Neural cell (in vitro differentiated cells): ENCODE results near the gene SCN8A. TPM values are rescaled to one million over a fixed set of nuclear protein-coding genes. Genes with fewer than 3 reads are reported as not detected.

Experiments used
- H2AFZ ChIP-seq: fragments of 200-600, 300-800 bp; sonication (generic), shearing (Covaris generic); 2 replicates; pipeline ENCODE4 v1.6.0; 2014; ENCODE audit warnings: low read depth, mild to moderate bottlenecking, antibody characterized with exemption, low read length, moderate library complexity
- H3F3A ChIP-seq: fragments of 200-600 bp; shearing (Covaris generic); 2 replicates; pipeline ENCODE4 v1.6.1; 2016; ENCODE audit warnings: mild to moderate bottlenecking, moderate library complexity, mixed read lengths, antibody characterized with exemption, low read length; ENCODE audit not compliant: insufficient read depth, poor library complexity, severe bottlenecking
- H3K27ac ChIP-seq: fragments of 200-600, 300-800 bp; sonication (generic), shearing (Covaris generic); 2 replicates; pipeline ENCODE4 v1.5.1; 2014; ENCODE audit warnings: mild to moderate bottlenecking, low read length, moderate library complexity
- H3K27me3 ChIP-seq: fragments of 300-800, 200-600 bp; sonication (generic), shearing (Covaris generic); 2 replicates; pipeline ENCODE4 v1.6.0; 2014; ENCODE audit warnings: mild to moderate bottlenecking, low read depth, low read length, moderate library complexity; ENCODE audit not compliant: insufficient read depth
- H3K36me3 ChIP-seq: fragments of 300-800, 200-600 bp; sonication (generic), shearing (Covaris generic); 2 replicates; pipeline ENCODE4 v1.5.1; 2014; ENCODE audit warnings: mild to moderate bottlenecking, antibody characterized with exemption, low read length, moderate library complexity; ENCODE audit not compliant: insufficient read depth
- H3K4me2 ChIP-seq: fragments of 300-800, 200-600 bp; sonication (generic), shearing (Covaris generic); 2 replicates; pipeline ENCODE4 v1.6.0; 2014; ENCODE audit warnings: mild to moderate bottlenecking, low read length
- H3K4me3 ChIP-seq: fragments of 300-800, 200-600 bp; sonication (generic), shearing (Covaris generic); 2 replicates; pipeline ENCODE4 v1.5.1; 2014; ENCODE audit warnings: mild to moderate bottlenecking, low read length, moderate library complexity
- H3K79me2 ChIP-seq: fragments of 200-600 bp; shearing (Covaris generic); replicated peaks from 2 replicates; pipeline ENCODE4 v1.6.0; 2014; ENCODE audit warnings: mild to moderate bottlenecking, low read length, moderate library complexity; ENCODE audit not compliant: insufficient read depth
- H3K9ac ChIP-seq: fragments of 300-800, 200-600 bp; sonication (generic), shearing (Covaris generic); 2 replicates; pipeline ENCODE4 v1.6.1; 2016; ENCODE audit warnings: mild to moderate bottlenecking, low read length, mixed read lengths
- H3K9me2 ChIP-seq: fragments of 200-600 bp; shearing (Covaris generic); 2 replicates; pipeline ENCODE4 v1.6.1; 2016; ENCODE audit warnings: mild to moderate bottlenecking, low read length, mixed read lengths; ENCODE audit not compliant: insufficient read depth
- H3K9me3 ChIP-seq: fragments of 200-600, 300-800 bp; sonication (generic), shearing (Covaris generic); 2 replicates; pipeline ENCODE4 v1.6.1; 2016; ENCODE audit warnings: mild to moderate bottlenecking, mixed run types, low read length, moderate library complexity, mixed read lengths
- H4K20me1 ChIP-seq: fragments of 200-600 bp; shearing (Covaris generic); 2 replicates; pipeline ENCODE4 v1.6.1; 2016; ENCODE audit warnings: mild to moderate bottlenecking, mixed run types; ENCODE audit not compliant: insufficient read depth
- CTCF ChIP-seq: fragments of 450-650 bp; IDR thresholded peaks from 2 replicates; pipeline ENCODE4 v1.5.1; 2014; ENCODE audit warnings: antibody characterized with exemption, mild to moderate bottlenecking, moderate library complexity; ENCODE audit not compliant: poor library complexity, severe bottlenecking
- EP300 ChIP-seq: fragments of 450-650 bp; conservative IDR thresholded peaks from 2 replicates; pipeline ENCODE4 v1.6.1; 2014; ENCODE audit warnings: antibody characterized with exemption, mild to moderate bottlenecking, moderate library complexity; ENCODE audit not compliant: poor library complexity, severe bottlenecking
- EZH2 ChIP-seq: fragments of 200-600, 300-800 bp; shearing (Covaris generic), sonication (generic); IDR thresholded peaks from 2 replicates; pipeline ENCODE4 v1.6.1; 2014; ENCODE audit warnings: antibody characterized with exemption, low read length, borderline replicate concordance, mild to moderate bottlenecking; ENCODE audit not compliant: insufficient read depth, poor library complexity, severe bottlenecking
- MXI1 ChIP-seq: fragments of 450-650 bp; conservative IDR thresholded peaks from 2 replicates; pipeline ENCODE4 v1.6.1; 2014; ENCODE audit warnings: antibody characterized with exemption, mild to moderate bottlenecking; ENCODE audit not compliant: poor library complexity, severe bottlenecking
- POLR2AphosphoS5 ChIP-seq: IDR thresholded peaks from 2 replicates; pipeline ENCODE4 v1.6.1; 2012
- RAD21 ChIP-seq: fragments of 450-650 bp; conservative IDR thresholded peaks from 2 replicates; pipeline ENCODE4 v1.6.1; 2014; ENCODE audit warnings: antibody characterized with exemption, mild to moderate bottlenecking, moderate library complexity
- REST ChIP-seq: IDR thresholded peaks from 2 replicates; pipeline ENCODE4 v1.6.1; 2012; ENCODE audit warnings: borderline replicate concordance
- SMC3 ChIP-seq: fragments of 450-650 bp; conservative IDR thresholded peaks from 2 replicates; pipeline ENCODE4 v1.6.1; 2014; ENCODE audit warnings: antibody characterized with exemption, mild to moderate bottlenecking, moderate library complexity; ENCODE audit not compliant: poor library complexity
- TAF1 ChIP-seq: IDR thresholded peaks from 2 replicates; pipeline ENCODE4 v1.6.1; 2012; ENCODE audit warnings: low read depth
- polyA plus RNA-seq: library from polyadenylated mRNA; depleted of rRNA; stranded (reverse); fragments of >200 nt; gene quantifications from 2 replicates; pipeline ENCODE4 v1.2.3, GENCODE V29; 2014

Gene SCN8A
- polyA plus RNA-seq, 1 donor from 2014 or later: 14.2 TPM

GRCh38 chr12:51850965-51851299 lies 259.9 kb downstream of the SCN8A start:
- H3K79me2 ChIP-seq: peaks cover 8% of the 10 kb centered on the region
- peaks cover 14% of the 10 kb centered on the region for H3K27me3 ChIP-seq
- no peak overlapping the region for H3K4me2 ChIP-seq
- H2AFZ ChIP-seq: no peak overlapping the region
- no peaks in the 10 kb centered on the region for H4K20me1 ChIP-seq
- no peaks in the 10 kb centered on the region for H3K9me2 ChIP-seq
- no peak overlapping the region for H3K4me3 ChIP-seq
- H3K9me3 ChIP-seq: no peaks in the 10 kb centered on the region
- no peak overlapping the region for H3K27ac ChIP-seq
- TF ChIP-seq RAD21 (no peak), SMC3 (no peak)
- no peaks in the 10 kb centered on the region for H3K36me3 ChIP-seq
- H3K9ac ChIP-seq: no peak overlapping the region
- H3F3A ChIP-seq: no peaks in the 10 kb centered on the region

GRCh38 chr12:51851413-51852124 lies 260.5 kb downstream of the SCN8A start:
- TF ChIP-seq EZH2: no peak
- no peak for TF ChIP-seq REST
- TF ChIP-seq POLR2AphosphoS5: no peak
- TF ChIP-seq CTCF: no peak
- no peak for TF ChIP-seq SMC3
- no peak for TF ChIP-seq MXI1
- TF ChIP-seq RAD21: no peak
- TF ChIP-seq EP300: no peak
- TF ChIP-seq TAF1: no peak

More at GRCh38 chr12:51851413-51852124, 260.5 kb downstream of the SCN8A start:
- Histone ChIP-seq H3K9me2 (no peaks in the 10 kb centered on the region), H4K20me1 (no peaks in the 10 kb centered on the region), H3K9me3 (no peaks in the 10 kb centered on the region), H3F3A (no peaks in the 10 kb centered on the region), H3K4me2 (no peak overlapping the region), H3K79me2 (peaks cover 1% of the 10 kb centered on the region), H2AFZ (no peak overlapping the region), H3K36me3 (no peaks in the 10 kb centered on the region), H3K9ac (no peak overlapping the region), H3K27me3 (peaks cover 14% of the 10 kb centered on the region), H3K4me3 (no peak overlapping the region), H3K27ac (no peak overlapping the region)
